GM18519 (cell line): Measurements from ENCODE around the gene PPP4R3B.
"Not testable (repeated sequence)": the region's sequence is repeated elsewhere in the genome, so short reads cannot be mapped to it uniquely, and the experiment has no call there.

Experiments used
- ATAC-seq: cut with Tn5 transposase; IDR thresholded peaks from one replicate; pipeline ENCODE4 v1.9.1; 2021; ENCODE audit warnings: mild to moderate bottlenecking, moderate library complexity; ENCODE audit not compliant: unreplicated experiment, low FRiP score

Gene PPP4R3B

GRCh38 chr2:55598056-55598795 is 19.2 kb downstream of the PPP4R3B start:
- ATAC-seq = no peak

- ATAC-seq = not testable (repeated sequence)
Measured at GRCh38 chr2:55596795-55597194, 20.6 kb downstream of the PPP4R3B start.

GRCh38 chr2:55595536-55595935 is 21.9 kb downstream of the PPP4R3B start:
- ATAC-seq = no peak

GRCh38 chr2:55592130-55592529 is 25.3 kb downstream of the PPP4R3B start:
- no peak for ATAC-seq

GRCh38 chr2:55590810-55591440 is 26.5 kb downstream of the PPP4R3B start:
- ATAC-seq = no peak

- no peak for ATAC-seq
Measured at GRCh38 chr2:55585451-55586080, 31.9 kb downstream of the PPP4R3B start.

- no peak for ATAC-seq
Measured at GRCh38 chr2:55581874-55582547, 35.4 kb downstream of the PPP4R3B start.

- ATAC-seq = no peak
Measured at GRCh38 chr2:55581435-55581834, 36.0 kb downstream of the PPP4R3B start.

GRCh38 chr2:55569002-55569401 is 48.4 kb downstream of the PPP4R3B start:
- not testable (repeated sequence) for ATAC-seq

GRCh38 chr2:55567298-55567697 is 50.1 kb downstream of the PPP4R3B start:
- no peak for ATAC-seq

- no peak for ATAC-seq
Measured at GRCh38 chr2:55565613-55566012, 51.8 kb downstream of the PPP4R3B start.

GRCh38 chr2:55560855-55561254 is 56.6 kb downstream of the PPP4R3B start:
- ATAC-seq = no peak

GRCh38 chr2:55556809-55557208 is 60.6 kb downstream of the PPP4R3B start:
- no peak for ATAC-seq

- no peak for ATAC-seq
Measured at GRCh38 chr2:55555977-55556376, 61.4 kb downstream of the PPP4R3B start.

- no peak for ATAC-seq
Measured at GRCh38 chr2:55553321-55553720, 64.1 kb downstream of the PPP4R3B start.

GRCh38 chr2:55550368-55551102 is 66.9 kb downstream of the PPP4R3B start:
- ATAC-seq = no peak

GRCh38 chr2:55547679-55548078 is 69.7 kb downstream of the PPP4R3B start:
- ATAC-seq = not testable (repeated sequence)

- no peak for ATAC-seq
Measured at GRCh38 chr2:55547001-55547400, 70.4 kb downstream of the PPP4R3B start.

- ATAC-seq = no peak
Measured at GRCh38 chr2:55530539-55531081, 86.8 kb downstream of the PPP4R3B start.

- no peak for ATAC-seq
Measured at GRCh38 chr2:55526174-55526573, 91.2 kb downstream of the PPP4R3B start.
